ENCODE data around the gene CKS2. TPM values are rescaled to one million over a fixed set of nuclear protein-coding genes. Genes with fewer than 3 reads are reported as not detected.
"Not testable (repeated sequence)": the region's sequence is repeated elsewhere in the genome, so short reads cannot be mapped to it uniquely, and the experiment has no call there.

The CKS2 gene
- total and polyA plus RNA-seq, 7 donors: 3.6 to 170 (median 14.4) TPM

GRCh38 chr9:89342948-89343347 lies 32.0 kb downstream of the CKS2 start:
- DNase-seq (no peak), ATAC-seq (peak in 1 of 4 donors; percentile 36)
- WGBS, 3 donors: 97% methylated on average over 1 of the region's 1 CpG
- intact Hi-C loops (cut with DNase I): no loop called here
- Histone ChIP-seq H3K9me3 (no peaks in the 10 kb centered on the region), H3K4me1 (no peaks in the 10 kb centered on the region), H3K27me3 (ENCODE audit: insufficient read depth in 3 of 3, low read length in 2 of 3) (no peaks in the 10 kb centered on the region), H3K27ac (no peak overlapping the region), H3K36me3 (ENCODE audit: insufficient read depth in 1 of 2, low read depth in 1 of 2) (peaks cover 18 to 100% of the 10 kb centered on the region in 2 donors), H3K4me3 (no peak overlapping the region)
- no peak for TF ChIP-seq CTCF (IDR thresholded peaks at IDR 0.05)

GRCh38 chr9:89343812-89344211 lies 32.8 kb downstream of the CKS2 start:
- H3K27ac ChIP-seq; intact Hi-C loops (cut with DNase I); DNase-seq; H3K4me3 ChIP-seq; H3K4me1 ChIP-seq; H3K9me3 ChIP-seq; H3K27me3 ChIP-seq (ENCODE audit: insufficient read depth in 3 of 3, low read length in 2 of 3): not testable (repeated sequence)
- ATAC-seq: peak in 1 of 4 donors; percentile 22
- WGBS, 3 donors: 92 to 97% (median 95%) methylated on average over 7 of the region's 7 CpGs
- H3K36me3 ChIP-seq (ENCODE audit: insufficient read depth in 1 of 2, low read depth in 1 of 2): peaks cover 21 to 100% of the 10 kb centered on the region in 2 donors

GRCh38 chr9:89345476-89345875 lies 34.5 kb downstream of the CKS2 start:
- no peak overlapping the region for H3K4me3 ChIP-seq
- peaks cover 19 to 100% of the 10 kb centered on the region in 2 donors for H3K36me3 ChIP-seq (ENCODE audit: insufficient read depth in 1 of 2, low read depth in 1 of 2)
- H3K27me3 ChIP-seq (ENCODE audit: insufficient read depth in 3 of 3, low read length in 2 of 3): no peaks in the 10 kb centered on the region
- 95 to 96% (median 95%) methylated on average over 5 of the region's 5 CpGs for WGBS, 3 donors
- intact Hi-C loops (cut with DNase I): no loop called here
- DNase-seq (no peak), ATAC-seq (no peak)
- no peaks in the 10 kb centered on the region for H3K9me3 ChIP-seq
- no peaks in the 10 kb centered on the region for H3K4me1 ChIP-seq
- no peak for TF ChIP-seq CTCF (IDR thresholded peaks at IDR 0.05)
- no peak overlapping the region for H3K27ac ChIP-seq

- no peak overlapping the region for H3K4me3 ChIP-seq
- peaks cover 19 to 99% of the 10 kb centered on the region in 2 donors for H3K36me3 ChIP-seq (ENCODE audit: insufficient read depth in 1 of 2, low read depth in 1 of 2)
- TF ChIP-seq CTCF (IDR thresholded peaks at IDR 0.05): no peak
- 77 to 79% (median 78%) methylated on average over 9 of the region's 9 CpGs for WGBS, 3 donors
- intact Hi-C loops (cut with DNase I): no loop called here
- no peaks in the 10 kb centered on the region for H3K27me3 ChIP-seq (ENCODE audit: insufficient read depth in 3 of 3, low read length in 2 of 3)
- ATAC-seq: no peak
- H3K9me3 ChIP-seq: no peaks in the 10 kb centered on the region
- no peak for DNase-seq
- peaks cover 3% of the 10 kb centered on the region for H3K4me1 ChIP-seq
- no peak overlapping the region for H3K27ac ChIP-seq
These were observed 35.7 kb downstream of the CKS2 start for GRCh38 chr9:89346696-89347095.

GRCh38 chr9:89347651-89348050 lies 36.7 kb downstream of the CKS2 start:
- Histone ChIP-seq H3K36me3 (ENCODE audit: insufficient read depth in 1 of 2, low read depth in 1 of 2) (peaks cover 15 to 99% of the 10 kb centered on the region in 2 donors), H3K27ac (no peak overlapping the region), H3K9me3 (no peaks in the 10 kb centered on the region), H3K27me3 (ENCODE audit: insufficient read depth in 3 of 3, low read length in 2 of 3) (no peaks in the 10 kb centered on the region), H3K4me3 (no peak overlapping the region), H3K4me1 (peaks cover 12% of the 10 kb centered on the region)
- no peak for TF ChIP-seq CTCF (IDR thresholded peaks at IDR 0.05)
- intact Hi-C loops (cut with DNase I): no loop called here
- no peak for DNase-seq
- 90 to 94% (median 93%) methylated on average over 5 of the region's 5 CpGs for WGBS, 3 donors
- no peak for ATAC-seq

Measured in psoas muscle (tissue), 8 donors.